BLaER1 treated with 17β-estradiol and CSF1 and Interleukin-3, amounts not matched to agents 10 nM and 100 nM (cell line): Measurements from ENCODE around the gene LCORL.

ENCODE experiments used
- H3K27ac ChIP-seq, 11 experiments: shearing (Covaris generic); formaldehyde crosslinking; 2 replicates each; pipeline ENCODE4 v1.8.1; 2022
- H3K27me3 ChIP-seq, 11 experiments: shearing (Covaris generic); formaldehyde crosslinking; 2 replicates each; pipeline ENCODE4 v1.8.1; 2022
- H3K36me3 ChIP-seq, 11 experiments: shearing (Covaris generic); formaldehyde crosslinking; 2 replicates each; pipeline ENCODE4 v1.8.1; 2022
- H3K4me1 ChIP-seq, 10 experiments: shearing (Covaris generic); formaldehyde crosslinking; 2 replicates each; pipeline ENCODE4 v1.8.1; 2022
- H3K4me2 ChIP-seq, 11 experiments: shearing (Covaris generic); formaldehyde crosslinking; 2 replicates each; pipeline ENCODE4 v1.8.1; 2022
- H3K4me3 ChIP-seq, 10 experiments: shearing (Covaris generic); formaldehyde crosslinking; 2 replicates each; pipeline ENCODE4 v1.8.1; 2022
- H3K9ac ChIP-seq, 11 experiments: shearing (Covaris generic); formaldehyde crosslinking; 2 replicates each; pipeline ENCODE4 v1.8.1; 2022
- H3K9me3 ChIP-seq, 11 experiments: shearing (Covaris generic); formaldehyde crosslinking; replicated peaks in 1 of 11; 2 replicates each; pipeline ENCODE4 v1.8.1; 2022
- H4K20me1 ChIP-seq, 11 experiments: shearing (Covaris generic); formaldehyde crosslinking; 2 replicates each; pipeline ENCODE4 v1.8.1; 2022
- Cebpa-rat ChIP-seq, 11 experiments: shearing (Covaris generic); IDR thresholded peaks; 2 replicates each; pipeline ENCODE4 v1.8.1; 2022

Gene LCORL

DNA sequence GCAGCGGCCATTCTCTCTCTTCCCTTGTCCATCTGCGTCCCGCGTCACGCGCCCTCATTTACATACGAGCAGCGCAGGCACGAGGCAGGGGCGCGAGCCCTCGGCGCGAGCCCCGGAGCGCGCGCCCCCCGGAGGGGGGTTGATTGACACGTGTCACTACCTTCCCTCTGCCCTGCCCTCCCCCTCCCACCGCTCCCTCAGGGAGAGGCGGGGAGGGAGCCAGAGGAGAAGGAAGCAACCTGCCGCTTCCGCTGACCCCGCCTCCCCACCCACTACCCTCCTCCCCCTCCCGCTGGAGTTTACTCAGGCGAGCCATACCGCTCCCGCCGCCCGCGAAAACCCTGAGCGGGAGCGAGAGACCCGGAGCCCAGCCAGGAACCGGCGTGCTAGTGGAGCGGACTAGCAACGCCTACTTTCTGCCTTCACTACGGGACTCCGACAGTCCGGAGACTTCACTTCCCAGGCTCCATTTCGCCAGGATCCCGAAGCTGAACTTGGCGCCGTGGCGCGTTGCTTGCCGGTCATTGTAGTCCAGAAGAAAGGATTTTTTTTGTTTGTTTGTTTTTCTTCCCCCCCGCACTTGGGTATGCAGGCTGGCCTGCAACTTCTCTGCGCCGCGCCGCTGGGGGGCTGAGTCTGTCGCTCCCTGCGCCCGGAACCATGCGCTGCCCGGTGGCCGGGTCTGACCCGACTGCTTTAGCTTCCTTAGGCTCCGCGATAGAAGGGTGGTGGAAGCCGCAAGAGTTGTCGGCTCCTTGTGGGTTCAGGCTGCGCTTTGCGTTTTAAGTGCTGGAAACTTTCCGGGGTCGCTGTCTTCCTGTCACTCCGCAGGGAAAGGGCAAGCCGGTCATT is at the start of gene LCORL:
TSS of gene LCORL (minus strand) at position 36 of the 852 bp plus-strand sequence. CDS start at position 32, 4 bp downstream.
- H3K4me2 ChIP-seq: peak within 1 kb of the TSS; percentile 87 to 98 (median 94)
- no peak for TF ChIP-seq Cebpa-rat (IDR thresholded peaks at IDR 0.05)
- H3K36me3 ChIP-seq: no peaks in the 10 kb centered on the region
- H3K9ac ChIP-seq: peak within 1 kb of the TSS; percentile 92 to 99 (median 97)
- peaks cover 5 to 18% (median 12%) of the 10 kb centered on the region in 11 experiments; a peak in 15 of 22 replicates for H3K27me3 ChIP-seq
- H3K4me3 ChIP-seq: peak within 1 kb of the TSS; percentile 90 to 100 (median 98)
- peak within 1 kb of the TSS; percentile 92 to 98 (median 96) for H3K27ac ChIP-seq
- H3K9me3 ChIP-seq: peaks cover 0 to 3% (median 0%) of the 10 kb centered on the region in 11 experiments; a peak in 4 of 22 replicates
- peaks cover 14 to 38% (median 35%) of the 10 kb centered on the region in 11 experiments; a peak in 21 of 22 replicates for H4K20me1 ChIP-seq
- peaks cover 15 to 39% (median 24%) of the 10 kb centered on the region in 10 experiments for H3K4me1 ChIP-seq

DNA sequence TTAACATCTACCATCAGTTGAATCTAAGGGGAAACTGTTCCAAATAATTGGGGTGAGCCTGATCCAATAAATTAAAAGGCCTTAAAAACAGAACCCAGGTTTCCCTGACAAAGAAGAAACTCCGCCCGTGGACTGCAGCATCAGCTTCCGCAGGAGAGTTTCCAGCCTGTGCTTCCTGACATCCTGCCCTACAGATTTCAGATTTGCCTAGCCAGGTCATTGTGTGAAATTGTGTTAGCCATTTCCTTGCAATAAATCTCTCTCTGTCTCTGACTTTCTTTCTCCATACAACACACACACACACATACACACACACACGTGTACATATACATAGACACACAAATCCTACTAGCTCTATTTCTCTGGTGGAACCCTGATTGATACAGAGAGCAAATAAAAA is 48.3 kb upstream of the LCORL start:
- no peaks in the 10 kb centered on the region for H3K36me3 ChIP-seq
- TF ChIP-seq Cebpa-rat (IDR thresholded peaks at IDR 0.05): no peak
- no peaks in the 10 kb centered on the region for H4K20me1 ChIP-seq
- H3K4me1 ChIP-seq: no peaks in the 10 kb centered on the region
- peaks cover 0 to 5% (median 0%) of the 10 kb centered on the region in 11 experiments; a peak in 3 of 22 replicates for H3K9me3 ChIP-seq
- H3K27ac ChIP-seq: no peak overlapping the region
- H3K4me2 ChIP-seq: no peak overlapping the region
- no peaks in the 10 kb centered on the region for H3K27me3 ChIP-seq
- no peak overlapping the region for H3K4me3 ChIP-seq
- H3K9ac ChIP-seq: no peak overlapping the region

DNA sequence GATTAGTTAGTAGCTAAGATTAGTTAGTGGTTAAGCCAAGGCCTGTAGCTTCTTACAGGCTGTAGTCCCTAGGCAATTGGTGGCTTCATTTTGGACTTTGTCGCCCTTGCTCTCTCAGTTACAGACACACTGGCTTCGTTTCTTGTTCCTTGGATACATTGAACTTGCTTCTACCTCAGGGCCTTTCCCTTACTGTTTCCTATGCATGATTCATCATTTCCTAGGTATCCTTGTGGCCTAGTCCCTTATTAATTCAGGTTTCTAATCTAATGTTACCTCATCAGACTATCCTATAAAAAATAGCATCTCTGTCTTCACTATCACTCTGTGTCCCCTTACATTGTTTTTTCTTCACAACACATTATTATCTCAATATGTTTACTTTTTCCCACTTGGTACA is 45.5 kb upstream of the LCORL start:
- H3K27ac ChIP-seq: no peak overlapping the region
- no peaks in the 10 kb centered on the region for H3K36me3 ChIP-seq
- H3K4me3 ChIP-seq: no peak overlapping the region
- H3K4me2 ChIP-seq: no peak overlapping the region
- TF ChIP-seq Cebpa-rat (IDR thresholded peaks at IDR 0.05): no peak
- no peaks in the 10 kb centered on the region for H3K4me1 ChIP-seq
- no peaks in the 10 kb centered on the region for H3K27me3 ChIP-seq
- H3K9me3 ChIP-seq: peaks cover 15 to 26% (median 17%) of the 10 kb centered on the region in 11 experiments
- no peak overlapping the region for H3K9ac ChIP-seq
- H4K20me1 ChIP-seq: no peaks in the 10 kb centered on the region

DNA sequence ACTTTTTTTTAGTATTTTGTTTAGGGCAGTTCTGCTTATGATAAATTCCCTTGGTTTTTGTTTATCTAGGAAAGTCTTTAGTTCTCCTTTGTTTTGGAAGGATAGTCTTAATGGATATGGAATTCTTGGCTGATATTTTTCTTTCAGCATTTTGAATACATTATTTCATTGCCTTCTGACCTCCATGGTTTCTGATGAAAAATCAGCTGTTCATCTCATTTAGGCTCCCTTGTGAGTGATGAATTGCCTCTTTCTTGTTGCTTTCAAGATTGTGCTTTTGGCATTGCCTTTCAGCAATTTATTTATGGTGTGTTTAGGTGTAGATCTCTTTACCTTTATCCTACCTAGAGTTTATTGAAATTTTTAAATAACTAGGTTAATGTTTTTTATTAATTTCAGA is 41.5 kb upstream of the LCORL start:
- no peak overlapping the region for H3K27ac ChIP-seq
- H3K4me2 ChIP-seq: no peak overlapping the region
- no peaks in the 10 kb centered on the region for H3K36me3 ChIP-seq
- H3K9me3 ChIP-seq: peaks cover 15 to 26% (median 17%) of the 10 kb centered on the region in 11 experiments
- TF ChIP-seq Cebpa-rat (IDR thresholded peaks at IDR 0.05): no peak
- peaks cover under 1 to 3% (median 2%) of the 10 kb centered on the region in 10 experiments; a peak in 18 of 20 replicates for H3K4me1 ChIP-seq
- no peaks in the 10 kb centered on the region for H3K27me3 ChIP-seq
- no peak overlapping the region for H3K4me3 ChIP-seq
- no peak overlapping the region for H3K9ac ChIP-seq
- H4K20me1 ChIP-seq: no peaks in the 10 kb centered on the region

DNA sequence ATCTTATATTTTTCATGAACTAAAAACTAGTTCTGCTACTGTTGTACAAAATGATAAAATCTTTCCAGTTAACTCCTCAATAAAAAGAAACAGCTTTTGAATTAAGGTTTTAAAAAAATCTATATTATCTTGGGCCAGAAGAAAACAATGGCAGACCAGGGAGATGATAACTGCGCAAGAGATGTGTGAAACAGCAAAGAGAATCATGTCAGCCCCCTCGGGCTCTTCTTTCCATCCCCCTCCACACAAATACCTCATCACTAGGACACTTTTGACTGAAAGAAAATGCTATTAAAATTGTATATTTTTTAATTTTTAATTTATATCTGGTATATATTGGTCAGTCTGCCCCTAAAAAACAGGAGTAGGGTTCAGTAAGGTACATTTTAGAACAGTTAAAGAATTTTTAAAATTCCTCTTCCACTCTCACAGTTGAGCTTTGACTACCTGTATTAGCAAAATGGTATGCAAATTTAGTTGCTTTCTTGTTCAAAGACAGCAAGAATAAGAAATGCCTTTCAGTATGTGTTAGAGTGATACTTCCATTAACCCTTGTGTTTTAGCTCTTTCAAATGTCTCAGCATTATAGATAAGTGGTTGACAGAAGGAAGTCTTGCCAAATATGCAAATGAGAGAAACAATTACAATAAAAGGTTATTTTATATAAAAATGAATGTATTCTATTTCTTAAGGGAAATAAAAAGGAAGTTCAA is 36.4 kb upstream of the LCORL start:
- Histone ChIP-seq H3K36me3 (no peaks in the 10 kb centered on the region), H4K20me1 (no peaks in the 10 kb centered on the region), H3K4me1 (peaks cover 7 to 25% (median 18%) of the 10 kb centered on the region in 10 experiments), H3K9ac (peak overlapping the region in 2 of 11 experiments; percentile 59 to 73; a peak in 2 of 22 replicates), H3K4me2 (peak overlapping the region; percentile 71 to 92 (median 87); a peak in 21 of 22 replicates), H3K4me3 (peak overlapping the region in 4 of 10 experiments; percentile 35 to 60 (median 50); a peak in 3 of 20 replicates), H3K27ac (peak overlapping the region in 1 of 11 experiments; percentile 40; a peak in 1 of 22 replicates), H3K27me3 (no peaks in the 10 kb centered on the region), H3K9me3 (peaks cover 0 to 3% (median under 1%) of the 10 kb centered on the region in 11 experiments; a peak in 12 of 22 replicates)
- TF ChIP-seq Cebpa-rat (IDR thresholded peaks at IDR 0.05): peak in 1 of 11 experiments; percentile 32; a peak in 1 of 22 replicates

DNA sequence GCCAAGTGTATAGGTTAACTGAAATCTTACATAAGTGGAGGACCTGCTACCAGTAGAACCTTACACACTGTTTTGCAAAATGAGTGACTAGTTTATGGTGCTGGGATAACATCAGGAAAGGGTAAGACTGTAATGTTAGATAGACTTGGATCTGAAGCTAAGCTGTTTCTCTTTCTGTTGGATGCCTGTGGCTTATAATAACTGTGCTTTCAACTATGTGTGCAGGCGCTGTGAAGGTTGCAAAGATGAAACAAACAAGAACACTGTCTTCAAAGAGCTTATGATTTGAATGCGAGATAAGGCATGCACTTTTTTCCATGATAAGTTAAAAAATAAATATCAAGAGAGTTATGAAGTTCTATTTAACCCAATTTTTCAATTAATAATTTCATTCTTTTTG is 34.5 kb upstream of the LCORL start:
- TF ChIP-seq Cebpa-rat (IDR thresholded peaks at IDR 0.05): no peak
- Histone ChIP-seq H3K27me3 (no peaks in the 10 kb centered on the region), H3K9ac (no peak overlapping the region), H3K9me3 (no peaks in the 10 kb centered on the region), H4K20me1 (no peaks in the 10 kb centered on the region), H3K4me1 (peaks cover 7 to 25% (median 18%) of the 10 kb centered on the region in 10 experiments), H3K4me3 (no peak overlapping the region), H3K36me3 (no peaks in the 10 kb centered on the region), H3K27ac (no peak overlapping the region), H3K4me2 (peak overlapping the region in 2 of 11 experiments; percentile 6 to 15; a peak in 3 of 22 replicates)

DNA sequence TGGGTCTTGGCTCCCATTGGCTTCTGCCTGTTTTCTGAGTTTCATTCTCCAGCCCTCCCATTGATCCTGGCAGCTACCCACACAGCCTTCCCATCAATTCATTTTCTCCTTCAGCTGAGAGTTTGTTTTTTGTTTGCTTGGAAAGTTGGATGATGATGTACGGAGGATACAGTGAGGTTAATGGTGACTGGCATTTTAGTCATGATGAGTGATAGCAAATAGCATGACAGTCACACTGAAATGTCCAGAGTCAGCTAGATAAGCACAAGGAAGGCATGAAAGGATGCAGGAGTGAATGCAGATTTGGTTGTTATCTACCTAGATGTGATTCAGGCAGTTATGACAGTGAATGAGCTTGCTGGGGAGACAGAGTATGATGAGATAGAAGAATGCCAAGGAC is 30.6 kb upstream of the LCORL start:
- Histone ChIP-seq H3K36me3 (no peaks in the 10 kb centered on the region), H4K20me1 (no peaks in the 10 kb centered on the region), H3K4me3 (no peak overlapping the region), H3K9me3 (no peaks in the 10 kb centered on the region), H3K9ac (no peak overlapping the region), H3K27ac (no peak overlapping the region), H3K4me1 (peaks cover 0 to 14% (median 6%) of the 10 kb centered on the region in 10 experiments; a peak in 17 of 20 replicates), H3K4me2 (no peak overlapping the region), H3K27me3 (no peaks in the 10 kb centered on the region)
- TF ChIP-seq Cebpa-rat (IDR thresholded peaks at IDR 0.05): no peak

DNA sequence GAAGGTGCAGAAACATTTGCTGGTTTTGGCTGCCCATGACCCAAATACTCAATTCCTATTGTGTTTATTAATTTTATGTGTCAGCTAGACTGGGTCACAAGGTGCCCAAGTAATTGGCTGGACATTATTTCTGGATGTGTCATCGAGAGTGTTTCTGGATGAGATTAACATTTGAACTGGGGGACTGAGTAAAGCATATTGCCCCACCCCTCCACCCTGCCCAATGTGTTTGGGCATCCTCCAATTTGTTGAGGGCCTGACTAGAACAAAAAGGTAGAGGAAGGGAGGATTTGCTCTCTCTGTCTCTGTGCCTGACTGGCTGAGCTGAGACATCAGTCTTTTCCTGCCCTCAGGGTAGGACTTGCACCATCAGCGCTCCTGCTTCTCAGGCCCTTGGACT is 29.7 kb upstream of the LCORL start:
- Histone ChIP-seq H3K4me1 (peaks cover 0 to 10% (median 0%) of the 10 kb centered on the region in 10 experiments; a peak in 3 of 20 replicates), H3K9ac (no peak overlapping the region)
- TF ChIP-seq Cebpa-rat (IDR thresholded peaks at IDR 0.05): no peak

DNA sequence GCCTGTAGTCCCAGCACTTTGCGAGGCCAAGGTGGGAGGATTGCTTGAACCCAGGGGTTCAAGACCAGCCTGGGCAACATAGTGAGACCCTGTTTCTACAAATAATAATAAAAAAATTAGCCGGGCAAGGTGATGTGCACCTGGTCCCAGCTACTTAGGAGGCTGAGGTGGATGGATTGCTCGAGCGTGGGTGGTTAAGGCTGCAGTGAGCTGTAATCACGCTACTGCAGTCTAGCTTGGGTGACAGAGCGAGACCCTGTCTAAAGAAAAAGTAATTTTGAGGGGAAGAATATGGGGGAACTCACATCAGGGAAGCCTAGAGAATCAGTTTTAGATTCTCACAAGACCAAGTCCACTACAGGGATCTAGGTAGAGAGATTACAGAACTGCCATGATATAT is 28.9 kb upstream of the LCORL start:
- no peaks in the 10 kb centered on the region for H3K27me3 ChIP-seq
- no peak overlapping the region for H3K4me3 ChIP-seq
- no peak overlapping the region for H3K27ac ChIP-seq
- H3K4me2 ChIP-seq: no peak overlapping the region
- H3K4me1 ChIP-seq: peaks cover 0 to 3% (median 0%) of the 10 kb centered on the region in 10 experiments; a peak in 1 of 20 replicates
- H4K20me1 ChIP-seq: no peaks in the 10 kb centered on the region
- H3K36me3 ChIP-seq: no peaks in the 10 kb centered on the region
- no peak for TF ChIP-seq Cebpa-rat (IDR thresholded peaks at IDR 0.05)
- no peaks in the 10 kb centered on the region for H3K9me3 ChIP-seq
- no peak overlapping the region for H3K9ac ChIP-seq

More for the DNA sequence above, 29.7 kb upstream of the LCORL start:
- Histone ChIP-seq H3K36me3 (no peaks in the 10 kb centered on the region), H3K4me2 (no peak overlapping the region), H3K27me3 (no peaks in the 10 kb centered on the region), H3K9me3 (no peaks in the 10 kb centered on the region), H3K4me3 (no peak overlapping the region), H3K27ac (no peak overlapping the region), H4K20me1 (no peaks in the 10 kb centered on the region)
